Measurements from ENCODE around the gene CTU2.

GRCh38 chr16:88737298-88738150 lies 31.2 kb downstream of the CTU2 start:
- TF ChIP-seq CTCF (IDR thresholded peaks at IDR 0.05) (peak; percentile 97 to 99 (median 98)), POLR2A (IDR thresholded peaks at IDR 0.05) (no peak), EP300 (IDR thresholded peaks at IDR 0.05) (no peak)
